B cell (primary cell): ENCODE results near the gene PIK3AP1. TPM values are rescaled to one million over a fixed set of nuclear protein-coding genes. Genes with fewer than 3 reads are reported as not detected.

Experiments
- ATAC-seq: fragments of 200-7000 bp; cut with Tn5 transposase; one replicate; pipeline ENCODE4 v1.10.0; 2021; ENCODE audit warnings: low read depth, mild to moderate bottlenecking, moderate number of reproducible peaks, moderate library complexity
- CTCF ChIA-PET: fragments of 350-600 bp; sonication (Branson Sonifier 250); formaldehyde crosslinking; loops from one replicate; lab custom pipeline; 2021; ENCODE audit warnings: antibody characterized with exemption, inconsistent platforms; lab: Charles Lee
- POLR2A ChIA-PET: fragments of 350-600 bp; sonication (Branson Sonifier 250); formaldehyde crosslinking; loops from one replicate; lab custom pipeline; 2021; ENCODE audit warnings: antibody characterized with exemption; lab: Charles Lee
- DNase-seq: peaks from one replicate; pipeline ENCODE4 v3.0.0; 2013
- H2AFZ ChIP-seq: 2 replicates; pipeline ENCODE4 v1.6.1; 2012; ENCODE audit warnings: mild to moderate bottlenecking, low read depth, low read length; ENCODE audit not compliant: insufficient read depth, poor library complexity, severe bottlenecking
- H3K27ac ChIP-seq, 2 donors: 1 replicate in 1 of 2; 2 replicates in 1 of 2; pipeline ENCODE4 v1.5.1; 2012 to 2013; ENCODE audit warnings: low read length in 2 of 2, mild to moderate bottlenecking in 2 of 2, moderate library complexity in 1 of 2
- H3K27me3 ChIP-seq, 4 experiments: fragments of 200-600 bp in 1 of 4; sonication (generic) in 1 of 4; replicated peaks in 1 of 4; 1 replicate in 2 of 4; 2 replicates in 2 of 4; pipeline versions ENCODE4 v1.6.1 to v1.7.0; 2013 to 2016; ENCODE audit warnings: low read length in 3 of 4, mild to moderate bottlenecking in 2 of 4, mixed read lengths in 1 of 4, moderate library complexity in 1 of 4; ENCODE audit not compliant: insufficient read depth in 4 of 4, control insufficient read depth in 3 of 4; ENCODE audit errors: control extremely low read depth in 1 of 4
- H3K36me3 ChIP-seq, 2 experiments: replicated peaks in 1 of 2; 1 replicate in 1 of 2; 2 replicates in 1 of 2; pipeline versions ENCODE4 v1.6.1 to v1.7.1; 2013; ENCODE audit warnings: low read length in 1 of 2; ENCODE audit not compliant: insufficient read depth in 2 of 2, control insufficient read depth in 1 of 2; ENCODE audit errors: control extremely low read depth in 1 of 2, extremely low read depth in 1 of 2
- H3K4me1 ChIP-seq, 2 donors: fragments of 200-600 bp in 1 of 2; sonication (generic) in 1 of 2; 1 replicate in 1 of 2; 2 replicates in 1 of 2; pipeline versions ENCODE4 v1.5.1 to v1.6.1; 2013 to 2017; ENCODE audit warnings: low read length in 2 of 2; ENCODE audit not compliant: control insufficient read depth in 2 of 2, insufficient read depth in 2 of 2
- H3K4me2 ChIP-seq: replicated peaks from 2 replicates; pipeline ENCODE3; 2012; ENCODE audit warnings: mild to moderate bottlenecking, low read depth, low read length; ENCODE audit not compliant: poor library complexity, severe bottlenecking
- H3K4me3 ChIP-seq, 5 experiments: fragments of 200-600 bp in 1 of 5; sonication (generic) in 1 of 5; 1 replicate in 3 of 5; 2 replicates in 2 of 5; pipeline versions ENCODE4 v1.5.1 to v1.7.0; 2011 to 2016; ENCODE audit warnings: low read length in 4 of 5, mild to moderate bottlenecking in 4 of 5, low read depth in 2 of 5, control low read depth in 1 of 5, moderate library complexity in 1 of 5; ENCODE audit not compliant: insufficient read depth in 1 of 5; ENCODE audit errors: control extremely low read depth in 1 of 5, extremely low read depth in 1 of 5
- H3K79me2 ChIP-seq: fragments of 200-600 bp; sonication (generic); one replicate; pipeline ENCODE4 v1.6.0; 2016; ENCODE audit warnings: low read length; ENCODE audit not compliant: control insufficient read depth, insufficient read depth
- H3K9ac ChIP-seq: fragments of 200-600 bp; sonication (generic); 2 replicates; pipeline ENCODE4 v1.6.1; 2017; ENCODE audit warnings: mild to moderate bottlenecking, low read length, moderate library complexity
- H3K9me3 ChIP-seq, 3 donors: one replicate each; pipeline versions ENCODE4 v1.6.1 to v1.7.1; 2013; ENCODE audit warnings: low read length in 2 of 3; ENCODE audit not compliant: control insufficient read depth in 2 of 3, insufficient read depth in 1 of 3; ENCODE audit errors: control extremely low read depth in 1 of 3
- H4K20me1 ChIP-seq: 2 replicates; pipeline ENCODE4 v1.6.0; 2012; ENCODE audit warnings: mild to moderate bottlenecking, low read length; ENCODE audit not compliant: insufficient read depth, control insufficient read depth, poor library complexity, severe bottlenecking
- H3K27ac Mint-ChIP-seq: one replicate; pipeline ENCODE4 v1.8.0; 2021; ENCODE audit warnings: mixed read lengths
- H3K27me3 Mint-ChIP-seq: one replicate; pipeline ENCODE4 v1.8.0; 2021; ENCODE audit warnings: mixed read lengths
- H3K4me1 Mint-ChIP-seq: one replicate; pipeline ENCODE4 v1.8.0; 2021; ENCODE audit warnings: mixed read lengths
- H3K4me3 Mint-ChIP-seq: one replicate; pipeline ENCODE4 v1.8.0; 2021; ENCODE audit warnings: mixed read lengths
- H3K9me3 Mint-ChIP-seq: one replicate; pipeline ENCODE4 v1.8.0; 2022; ENCODE audit warnings: mixed read lengths; ENCODE audit not compliant: insufficient read depth
- EZH2 ChIP-seq: IDR thresholded peaks from 2 replicates; pipeline ENCODE4 v1.6.1; 2012; ENCODE audit warnings: borderline replicate concordance, low read depth, mild to moderate bottlenecking, moderate library complexity, low read length; ENCODE audit not compliant: insufficient read depth, poor library complexity, severe bottlenecking
- WGBS: methylation state at CpG from one replicate; pipeline ENCODE4 v1.1.5; 2013; ENCODE audit warnings: missing lambda C conversion rate; ENCODE audit not compliant: insufficient coverage; 5-methylcytosine and 5-hydroxymethylcytosine counted together
- intact Hi-C: fragments of 100-400 bp; cut with micrococcal nuclease; formaldehyde crosslinking; loops from one replicate; pipeline ENCODE4 v1.10.0; 2022
- polyA plus RNA-seq: library from polyadenylated mRNA; depleted of rRNA; stranded (reverse); fragments of >200 nt; gene quantifications from 2 replicates; pipeline ENCODE4 v1.2.3, GENCODE V29; 2012
- total RNA-seq, 2 donors: library from RNA; stranded (reverse); fragments of 120-200 nt in 1 of 2; gene quantifications; 1 replicate in 1 of 2; 2 replicates in 1 of 2; pipeline versions ENCODE4 v1.2.3 to v1.2.4, GENCODE V29; 2013 to 2022
- TF ChIP-seq, protein P1 (sequence below): fragments of 200-600 bp; IDR thresholded peaks from one replicate; pipeline ENCODE4 v1.8.0; 2022; ENCODE audit warnings: antibody characterized with exemption, mild to moderate bottlenecking

PIK3AP1 gene
- total and polyA plus RNA-seq, 2 donors (not counting 1 experiment from before 2014, with no cell fraction given), result 125 to 130 TPM

DNA sequence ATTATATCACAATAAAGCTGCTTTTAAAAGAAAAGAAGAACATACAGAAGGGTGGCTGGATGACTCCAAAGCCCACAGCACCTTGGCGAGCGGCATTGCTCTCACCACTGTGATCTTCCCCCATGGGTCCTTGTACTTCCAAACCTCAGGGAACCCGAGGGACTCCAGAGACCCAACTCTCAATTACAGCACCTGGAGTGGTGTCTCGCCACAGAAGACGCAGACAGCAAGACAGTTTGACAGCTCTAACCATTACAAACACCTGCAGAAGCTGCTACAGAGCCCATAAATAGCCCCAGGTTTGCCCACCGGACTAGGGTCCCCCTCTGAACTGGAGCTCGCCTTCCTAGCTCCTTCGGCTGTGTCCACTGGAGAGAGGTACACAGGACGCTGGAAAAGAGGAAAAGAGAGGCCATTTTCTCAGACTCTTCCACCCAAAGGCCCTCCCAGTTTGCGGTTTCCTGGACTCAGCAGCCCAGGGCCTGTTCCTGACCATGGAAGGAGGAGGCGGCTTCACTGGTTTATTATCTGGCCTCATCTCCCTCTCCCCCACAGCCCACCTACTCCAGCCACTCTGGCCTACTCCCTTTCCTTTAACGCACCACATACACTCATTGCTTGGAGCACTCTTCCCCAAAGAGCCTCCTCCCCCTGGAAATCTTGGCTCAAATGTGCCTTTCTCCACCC is 1.9 kb downstream of the PIK3AP1 start:
- POLR2A ChIA-PET, result interaction anchor here (0.6 to 2.6 kb wide), 9 partner anchors 10 to 78 kb away, joined by 3 to 7 read pairs (median 5); no protein-coding TSS in a partner anchor
- Mint-ChIP-seq H3K4me1 (peaks cover 69% of the 10 kb centered on the region), H3K27ac (peak overlapping the region; percentile 99), H3K4me3 (peak overlapping the region; percentile 100), H3K27me3 (no peaks in the 10 kb centered on the region), H3K9me3 (no peaks in the 10 kb centered on the region)
- CTCF ChIA-PET, result interaction anchor here (0.9 to 4.5 kb wide), 18 partner anchors 10 to 80 kb away, joined by 3 to 77 read pairs (median 8); no protein-coding TSS in a partner anchor
- Histone ChIP-seq H2AFZ (peak overlapping the region; percentile 98), H3K36me3 (peaks cover 0 to 10% of the 10 kb centered on the region in 2 experiments), H3K4me1 (peaks cover 49 to 66% of the 10 kb centered on the region in 2 donors), H3K9ac (peak overlapping the region; percentile 93), H3K4me3 (peak overlapping the region; percentile 86 to 98 (median 91)), H3K27me3 (no peaks in the 10 kb centered on the region), H3K27ac (peak overlapping the region; percentile 48 to 93), H4K20me1 (no peaks in the 10 kb centered on the region), H3K4me2 (peak overlapping the region; percentile 98), H3K79me2 (peaks cover 72% of the 10 kb centered on the region), H3K9me3 (no peaks in the 10 kb centered on the region)
- TF ChIP-seq, protein P1, sequence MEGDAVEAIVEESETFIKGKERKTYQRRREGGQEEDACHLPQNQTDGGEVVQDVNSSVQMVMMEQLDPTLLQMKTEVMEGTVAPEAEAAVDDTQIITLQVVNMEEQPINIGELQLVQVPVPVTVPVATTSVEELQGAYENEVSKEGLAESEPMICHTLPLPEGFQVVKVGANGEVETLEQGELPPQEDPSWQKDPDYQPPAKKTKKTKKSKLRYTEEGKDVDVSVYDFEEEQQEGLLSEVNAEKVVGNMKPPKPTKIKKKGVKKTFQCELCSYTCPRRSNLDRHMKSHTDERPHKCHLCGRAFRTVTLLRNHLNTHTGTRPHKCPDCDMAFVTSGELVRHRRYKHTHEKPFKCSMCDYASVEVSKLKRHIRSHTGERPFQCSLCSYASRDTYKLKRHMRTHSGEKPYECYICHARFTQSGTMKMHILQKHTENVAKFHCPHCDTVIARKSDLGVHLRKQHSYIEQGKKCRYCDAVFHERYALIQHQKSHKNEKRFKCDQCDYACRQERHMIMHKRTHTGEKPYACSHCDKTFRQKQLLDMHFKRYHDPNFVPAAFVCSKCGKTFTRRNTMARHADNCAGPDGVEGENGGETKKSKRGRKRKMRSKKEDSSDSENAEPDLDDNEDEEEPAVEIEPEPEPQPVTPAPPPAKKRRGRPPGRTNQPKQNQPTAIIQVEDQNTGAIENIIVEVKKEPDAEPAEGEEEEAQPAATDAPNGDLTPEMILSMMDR, result no peak
- TF ChIP-seq EZH2, result no peak
- intact Hi-C loops, result loop anchor here (5.0 kb wide), 1 partner anchor 131 kb away; the partner anchor contains the start of gene TM9SF3
- DNase-seq, result peak; percentile 40
- ATAC-seq, result no peak
- WGBS, result 7% methylated on average over 11 of the region's 12 CpGs

DNA sequence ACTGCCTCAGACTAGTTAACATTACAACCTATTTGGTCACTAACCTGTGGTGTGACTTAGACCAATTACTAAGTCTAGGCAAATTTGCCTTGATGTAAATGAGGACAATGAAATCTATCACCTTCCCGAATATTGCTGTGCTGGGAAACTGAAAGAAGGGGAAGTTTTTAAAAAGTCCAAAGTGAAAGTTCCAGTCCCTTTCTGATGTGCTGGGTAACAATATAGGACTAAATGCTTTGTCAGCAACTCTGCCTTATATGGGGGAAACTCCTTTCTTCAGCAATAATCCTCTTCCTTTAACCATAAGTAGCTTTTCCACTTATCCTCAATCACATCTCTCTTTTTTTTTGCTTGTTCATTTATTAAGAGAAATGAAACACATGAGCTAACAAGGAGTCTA is 3.9 kb downstream of the PIK3AP1 start:
- Histone ChIP-seq H3K36me3 (peaks cover 1 to 20% of the 10 kb centered on the region in 2 experiments), H3K4me2 (peak overlapping the region; percentile 98), H3K9ac (no peak overlapping the region), H3K9me3 (no peaks in the 10 kb centered on the region), H3K27ac (peak overlapping the region in 1 of 2 donors; percentile 93), H3K4me1 (peaks cover 54 to 69% of the 10 kb centered on the region in 2 donors), H2AFZ (no peak overlapping the region), H4K20me1 (no peaks in the 10 kb centered on the region), H3K27me3 (no peaks in the 10 kb centered on the region), H3K4me3 (no peak overlapping the region), H3K79me2 (peaks cover 90% of the 10 kb centered on the region)
- Mint-ChIP-seq H3K4me1 (peaks cover 70% of the 10 kb centered on the region), H3K9me3 (no peaks in the 10 kb centered on the region), H3K4me3 (peak overlapping the region; percentile 70), H3K27ac (peak overlapping the region; percentile 99), H3K27me3 (no peaks in the 10 kb centered on the region)
- intact Hi-C loops, result loop anchor here (5.0 kb wide), 1 partner anchor 129 kb away; the partner anchor contains the start of gene TM9SF3
- DNase-seq, result no peak
- WGBS, result no CpG with 5 or more reads among the region's 1 CpG
- ATAC-seq, result no peak
- CTCF ChIA-PET, result interaction anchor here (1.1 to 4.5 kb wide), 11 partner anchors 9 to 309 kb away, joined by 3 to 77 read pairs (median 18); no protein-coding TSS in a partner anchor
- no peak for TF ChIP-seq EZH2
- TF ChIP-seq, protein P1, result no peak
- POLR2A ChIA-PET, result interaction anchor here (0.6 to 1.5 kb wide), 5 partner anchors 11 to 75 kb away, joined by 3 to 10 read pairs (median 6); no protein-coding TSS in a partner anchor
